NCI-H2196 (cell line): ENCODE data around the gene FRS3.
"Not testable (repeated sequence)": the region's sequence is repeated elsewhere in the genome, so short reads cannot be mapped to it uniquely, and the experiment has no call there.

Experiments
- DNase-seq: peaks from one replicate; lab custom pipeline; 2025; ENCODE audit not compliant: unreplicated experiment; lab: John Stamatoyannopoulos, UW

The FRS3 gene

GRCh38 chr6:41770381-41771057 lies 9.2 kb downstream of the FRS3 start:
- no peak for DNase-seq

- no peak for DNase-seq
These were observed 10.3 kb downstream of the FRS3 start for GRCh38 chr6:41769376-41769775.

- peak; percentile 55 for DNase-seq
These were observed 11.0 kb downstream of the FRS3 start for GRCh38 chr6:41768545-41769308.

GRCh38 chr6:41767112-41767833 lies 12.4 kb downstream of the FRS3 start:
- DNase-seq, result peak; percentile 40

- DNase-seq, result not testable (repeated sequence)
These were observed 13.5 kb downstream of the FRS3 start for GRCh38 chr6:41766043-41766664.

- DNase-seq, result no peak
These were observed 16.2 kb downstream of the FRS3 start for GRCh38 chr6:41763470-41763869.

- DNase-seq, result no peak
These were observed 19.7 kb downstream of the FRS3 start for GRCh38 chr6:41759905-41760579.

GRCh38 chr6:41759106-41759904 lies 20.4 kb downstream of the FRS3 start:
- DNase-seq, result no peak

- DNase-seq, result no peak
These were observed 21.1 kb downstream of the FRS3 start for GRCh38 chr6:41758641-41759035.

GRCh38 chr6:41757931-41758640 lies 21.6 kb downstream of the FRS3 start:
- no peak for DNase-seq

GRCh38 chr6:41757271-41757670 lies 22.4 kb downstream of the FRS3 start:
- DNase-seq, result no peak

- no peak for DNase-seq
These were observed 23.3 kb downstream of the FRS3 start for GRCh38 chr6:41756354-41756753.

- no peak for DNase-seq
These were observed 23.8 kb downstream of the FRS3 start for GRCh38 chr6:41755895-41756294.

- DNase-seq, result no peak
These were observed 29.3 kb downstream of the FRS3 start for GRCh38 chr6:41750374-41750773.

- peak; percentile 20 for DNase-seq
These were observed 31.2 kb downstream of the FRS3 start for GRCh38 chr6:41748542-41748941.

- no peak for DNase-seq
These were observed 31.6 kb downstream of the FRS3 start for GRCh38 chr6:41748102-41748477.

GRCh38 chr6:41747256-41748101 lies 32.2 kb downstream of the FRS3 start, which contains the start of gene PGC:
Gene PGC, minus strand, starts transcription at chr6:41747397. Its CDS starts 63 bp downstream, at chr6:41747334.
- DNase-seq, result no peak

- DNase-seq, result no peak
These were observed 33.6 kb downstream of the FRS3 start for GRCh38 chr6:41746107-41746506.
